NOMO-1 treated with DMSO at 0.1 percent for 48 hours (cell line): ENCODE results near the gene FAM53A.

Experiments used
- DNase-seq: peaks from one replicate; lab custom pipeline; 2025; ENCODE audit not compliant: unreplicated experiment; lab: John Stamatoyannopoulos, UW

FAM53A gene

GRCh38 chr4:1661695-1662094 lies 22.4 kb downstream of the FAM53A start:
- DNase-seq = no peak

- no peak for DNase-seq
These were observed 23.0 kb downstream of the FAM53A start for GRCh38 chr4:1660948-1661677.

DNA sequence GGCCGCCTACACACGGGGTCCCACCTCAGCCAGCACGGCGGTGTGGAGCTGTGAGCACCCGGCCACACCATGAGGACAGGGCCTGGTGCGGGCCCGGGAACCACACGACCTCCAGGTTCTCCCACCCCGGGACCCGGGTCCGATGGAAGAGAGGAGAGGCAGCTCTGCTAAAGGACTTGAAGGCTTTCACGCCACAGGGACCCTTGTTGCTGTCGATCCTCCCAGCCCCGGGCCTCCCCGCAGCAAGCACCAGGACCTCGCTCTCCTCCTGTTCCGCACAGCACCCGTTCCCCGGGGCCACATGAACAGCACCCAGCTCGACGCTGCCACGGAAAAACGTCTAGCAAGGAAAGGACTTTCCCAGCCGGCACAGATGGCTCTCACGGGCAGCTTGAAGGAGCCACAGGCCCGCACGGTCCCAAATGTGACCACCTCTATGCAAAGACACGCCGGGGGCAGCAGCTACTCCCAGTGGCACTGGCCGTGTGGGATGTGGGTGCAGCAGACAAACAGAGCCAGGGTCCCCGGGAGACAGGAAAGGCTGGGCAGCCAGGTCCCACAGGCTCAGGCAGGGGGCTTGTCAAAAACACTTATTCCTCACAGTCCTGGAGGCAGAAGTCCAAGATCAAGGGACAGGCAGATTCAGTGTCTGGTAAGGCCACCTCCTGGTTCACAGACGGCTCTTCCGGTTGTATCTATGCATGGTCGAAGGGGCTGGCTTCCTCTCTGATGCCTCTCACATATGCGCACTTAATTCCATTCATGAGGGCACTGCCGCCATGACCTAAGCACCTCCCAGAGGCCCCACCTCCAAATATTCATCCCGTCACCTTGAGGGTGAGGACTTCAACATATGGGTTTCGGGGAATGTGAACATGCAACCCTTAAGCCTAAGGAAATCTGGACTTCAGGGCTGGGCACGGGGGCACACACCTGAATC lies 24.7 kb downstream of the FAM53A start:
- no peak for DNase-seq

DNA sequence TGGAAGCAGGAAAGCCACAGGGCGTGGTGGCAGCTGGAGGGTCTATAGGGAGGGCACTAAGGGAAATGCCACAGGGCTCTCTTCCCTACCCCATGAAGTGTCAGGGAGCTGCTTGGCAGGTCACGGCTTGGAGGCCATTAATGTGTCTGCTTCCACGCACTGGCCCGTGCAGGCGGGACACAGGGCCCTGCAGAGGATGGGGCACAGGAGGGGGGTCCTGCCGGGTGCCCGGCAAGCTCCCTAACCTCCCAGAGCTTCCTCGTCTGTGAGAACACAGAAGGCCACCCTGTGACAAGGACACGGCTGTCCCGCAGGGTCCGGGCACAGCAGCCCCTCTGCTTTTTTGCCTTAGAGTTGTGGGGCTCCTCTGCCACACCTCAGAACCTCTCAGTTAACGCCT lies 25.5 kb downstream of the FAM53A start:
- DNase-seq = no peak

GRCh38 chr4:1658146-1658545 lies 26.0 kb downstream of the FAM53A start:
- DNase-seq = no peak

- no peak for DNase-seq
These were observed 27.1 kb downstream of the FAM53A start for GRCh38 chr4:1656986-1657385.

GRCh38 chr4:1656132-1656531 lies 28.0 kb downstream of the FAM53A start:
- no peak for DNase-seq

DNA sequence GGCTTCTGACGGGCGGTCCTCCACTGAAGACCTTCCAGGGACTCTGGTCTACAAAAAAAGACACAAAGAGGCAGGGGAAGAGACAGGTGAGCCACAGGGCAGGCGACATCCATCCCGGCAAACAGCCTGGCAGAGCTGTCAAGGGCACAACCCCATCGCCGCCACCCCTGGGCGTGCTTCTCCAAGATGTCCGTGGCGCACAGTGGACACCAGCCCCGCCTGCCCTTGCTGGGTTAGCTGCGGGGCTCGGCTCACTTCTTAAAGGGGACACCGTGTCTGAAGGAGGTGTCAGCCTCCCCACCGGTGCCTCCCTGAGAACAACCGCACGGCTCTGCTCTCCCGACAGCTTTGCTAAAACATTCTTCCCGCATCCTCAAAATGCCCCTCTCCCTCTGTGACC lies 28.4 kb downstream of the FAM53A start:
- DNase-seq = no peak

- no peak for DNase-seq
These were observed 29.0 kb downstream of the FAM53A start for GRCh38 chr4:1655081-1655480.

- DNase-seq = no peak
These were observed 29.7 kb downstream of the FAM53A start for GRCh38 chr4:1654216-1654955.

DNA sequence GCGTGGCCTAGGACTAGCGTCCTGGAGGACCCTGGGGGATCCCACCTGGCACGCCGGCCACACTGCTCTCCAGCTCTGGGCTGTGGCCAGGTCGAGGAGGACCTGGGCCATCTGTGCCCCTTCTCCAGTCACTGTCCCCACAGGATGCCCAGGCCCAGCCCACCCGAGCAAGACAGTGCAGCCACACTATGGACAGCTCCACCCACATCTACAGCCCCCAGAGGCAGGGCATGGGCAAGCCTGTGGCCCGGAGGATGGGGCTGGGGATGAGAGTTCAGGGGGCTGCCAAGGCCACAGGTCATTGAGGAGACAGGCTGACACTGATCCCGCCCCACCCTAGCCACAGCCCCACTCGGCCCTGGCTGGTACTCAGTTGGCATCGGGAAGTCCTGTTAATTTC lies 30.3 kb downstream of the FAM53A start:
- no peak for DNase-seq

GRCh38 chr4:1652088-1652487 lies 32.0 kb downstream of the FAM53A start:
- DNase-seq = no peak

DNA sequence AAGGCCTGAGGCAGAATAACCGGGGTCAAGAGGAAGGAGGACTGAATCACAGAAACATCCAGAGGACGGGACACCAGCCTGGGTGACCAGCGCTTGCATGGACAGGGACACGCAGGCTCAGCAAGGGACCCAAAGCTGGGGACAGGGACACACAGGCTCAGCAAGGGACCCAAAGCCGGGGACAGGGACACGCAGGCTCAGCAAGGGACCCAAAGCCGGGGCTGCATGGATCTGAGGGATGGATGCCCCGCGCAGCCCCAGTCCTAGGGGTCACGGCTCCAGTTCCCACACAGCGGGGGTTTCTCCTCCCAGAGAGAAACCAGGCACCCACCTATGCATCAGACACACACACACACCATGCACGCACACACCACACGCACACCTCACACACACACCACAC lies 32.5 kb downstream of the FAM53A start:
- DNase-seq = no peak

- DNase-seq = no peak
These were observed 35.2 kb downstream of the FAM53A start for GRCh38 chr4:1648962-1649361.

GRCh38 chr4:1647432-1647831 lies 36.7 kb downstream of the FAM53A start:
- DNase-seq = no peak

GRCh38 chr4:1646690-1647089 lies 37.4 kb downstream of the FAM53A start:
- DNase-seq = no peak

- no peak for DNase-seq
These were observed 39.0 kb downstream of the FAM53A start for GRCh38 chr4:1644891-1645657.

DNA sequence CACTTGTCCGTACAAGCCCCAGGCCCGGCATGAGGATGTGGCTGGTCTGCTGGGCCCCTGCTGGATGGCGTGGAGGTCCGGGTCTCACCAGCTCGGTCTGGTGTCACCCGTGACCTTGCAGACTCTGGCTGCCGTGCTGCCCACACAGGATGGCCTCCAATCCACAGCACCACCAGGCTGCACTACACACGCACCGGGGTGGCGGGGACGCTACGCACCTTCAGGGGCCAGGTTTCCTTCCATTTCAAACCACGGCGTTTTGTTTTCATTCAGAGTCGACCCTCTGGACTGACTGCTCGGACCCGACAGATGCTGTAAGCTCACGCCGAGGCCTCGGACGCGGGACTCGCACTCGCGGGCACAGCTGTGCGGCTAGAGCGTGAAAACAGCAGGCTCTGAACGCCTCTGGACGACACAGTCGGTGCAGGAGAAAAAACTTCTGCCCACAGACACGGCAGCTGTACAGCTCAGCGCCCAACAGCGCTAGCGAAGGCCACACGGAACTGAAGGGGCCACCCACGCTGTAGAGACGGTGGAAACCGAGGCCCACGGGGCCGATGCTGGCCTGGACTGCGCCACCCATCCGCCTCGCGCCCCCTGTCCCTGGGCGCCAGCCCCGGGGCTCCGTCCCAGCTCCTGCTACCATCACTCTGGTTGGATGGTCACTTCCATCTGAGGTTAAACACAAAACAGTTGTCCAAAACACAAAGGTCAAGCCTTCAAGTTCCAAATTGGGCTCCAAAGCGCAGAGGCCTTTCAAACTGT lies 40.0 kb downstream of the FAM53A start:
- no peak for DNase-seq

- DNase-seq = no peak
These were observed 41.7 kb downstream of the FAM53A start for GRCh38 chr4:1642196-1642951.
